HS-27A (cell line): ENCODE measurements around the gene MYD88.

Experiments used
- DNase-seq: peaks from one replicate; pipeline ENCODE4 v3.0.0-alpha.2; 2012; ENCODE audit warnings: low read depth, missing footprints

Gene MYD88

DNA sequence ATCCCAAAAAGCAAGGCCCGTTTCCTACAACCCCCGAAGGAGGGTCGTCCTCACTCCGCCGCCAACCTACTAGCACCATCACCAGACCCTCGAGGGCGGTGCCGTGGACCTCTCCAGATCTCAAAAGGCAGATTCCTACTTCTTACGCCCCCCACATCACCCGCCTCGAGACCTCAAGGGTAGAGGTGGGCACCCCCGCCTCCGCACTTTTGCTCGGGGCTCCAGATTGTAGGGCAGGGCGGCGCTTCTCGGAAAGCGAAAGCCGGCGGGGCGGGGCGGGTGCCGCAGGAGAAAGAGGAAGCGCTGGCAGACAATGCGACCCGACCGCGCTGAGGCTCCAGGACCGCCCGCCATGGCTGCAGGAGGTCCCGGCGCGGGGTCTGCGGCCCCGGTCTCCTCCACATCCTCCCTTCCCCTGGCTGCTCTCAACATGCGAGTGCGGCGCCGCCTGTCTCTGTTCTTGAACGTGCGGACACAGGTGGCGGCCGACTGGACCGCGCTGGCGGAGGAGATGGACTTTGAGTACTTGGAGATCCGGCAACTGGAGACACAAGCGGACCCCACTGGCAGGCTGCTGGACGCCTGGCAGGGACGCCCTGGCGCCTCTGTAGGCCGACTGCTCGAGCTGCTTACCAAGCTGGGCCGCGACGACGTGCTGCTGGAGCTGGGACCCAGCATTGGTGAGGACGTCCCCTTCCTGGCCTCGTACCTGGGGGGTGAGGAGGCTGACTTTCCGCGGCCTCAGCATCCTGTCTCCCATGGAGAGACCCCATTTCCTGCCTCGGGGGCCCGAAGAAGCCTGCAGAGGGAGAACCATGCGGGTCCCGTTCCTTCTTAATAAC lies at the start of gene MYD88:
Gene MYD88, plus strand, starts transcription at position 313 of the 842 bp plus-strand sequence. Its CDS starts 40 bp downstream, at position 353.
- DNase-seq: no peak

DNA sequence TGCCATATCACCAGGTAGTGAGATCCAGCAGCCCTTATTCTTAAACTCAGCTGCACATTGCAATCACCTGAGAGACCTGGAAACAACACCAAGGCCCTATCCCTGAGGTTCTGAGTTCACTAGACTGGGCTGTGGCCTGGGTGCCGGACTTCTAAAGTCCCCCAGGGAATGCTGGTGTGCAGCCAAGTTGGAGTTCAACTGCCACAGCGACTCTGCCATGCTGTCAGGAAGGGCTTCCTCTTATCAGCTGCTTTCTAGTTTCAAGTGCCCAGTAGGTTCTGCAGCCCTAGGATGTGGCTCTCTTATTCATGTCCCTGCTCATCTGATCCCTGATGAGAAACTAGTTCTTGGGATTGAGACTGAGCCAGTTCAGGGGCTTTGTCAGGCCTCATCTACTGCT lies 49.3 kb upstream of the MYD88 start:
- no peak for DNase-seq

DNA sequence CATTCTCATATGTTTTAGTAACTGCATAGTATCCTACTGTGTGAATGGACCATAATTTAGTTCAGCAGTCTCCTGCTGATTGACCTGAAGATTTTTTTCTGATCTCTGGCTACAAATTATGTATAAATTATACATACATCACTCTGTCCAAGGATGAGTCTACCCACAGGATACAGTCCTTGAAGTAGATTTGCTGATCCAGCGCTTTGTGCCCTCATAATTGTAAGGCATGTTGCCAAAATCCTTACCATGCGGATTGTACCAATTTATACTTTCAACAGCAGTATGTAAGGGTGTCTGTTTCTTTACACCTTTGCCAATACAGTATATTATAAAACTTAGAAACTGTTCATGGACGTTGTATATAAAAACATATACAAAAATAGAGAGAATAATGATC lies 48.0 kb upstream of the MYD88 start:
- no peak for DNase-seq

- no peak for DNase-seq
Measured at GRCh38 chr3:38094999-38095398, 43.5 kb upstream of the MYD88 start.

GRCh38 chr3:38095669-38096483 lies 42.6 kb upstream of the MYD88 start:
- no peak for DNase-seq

DNA sequence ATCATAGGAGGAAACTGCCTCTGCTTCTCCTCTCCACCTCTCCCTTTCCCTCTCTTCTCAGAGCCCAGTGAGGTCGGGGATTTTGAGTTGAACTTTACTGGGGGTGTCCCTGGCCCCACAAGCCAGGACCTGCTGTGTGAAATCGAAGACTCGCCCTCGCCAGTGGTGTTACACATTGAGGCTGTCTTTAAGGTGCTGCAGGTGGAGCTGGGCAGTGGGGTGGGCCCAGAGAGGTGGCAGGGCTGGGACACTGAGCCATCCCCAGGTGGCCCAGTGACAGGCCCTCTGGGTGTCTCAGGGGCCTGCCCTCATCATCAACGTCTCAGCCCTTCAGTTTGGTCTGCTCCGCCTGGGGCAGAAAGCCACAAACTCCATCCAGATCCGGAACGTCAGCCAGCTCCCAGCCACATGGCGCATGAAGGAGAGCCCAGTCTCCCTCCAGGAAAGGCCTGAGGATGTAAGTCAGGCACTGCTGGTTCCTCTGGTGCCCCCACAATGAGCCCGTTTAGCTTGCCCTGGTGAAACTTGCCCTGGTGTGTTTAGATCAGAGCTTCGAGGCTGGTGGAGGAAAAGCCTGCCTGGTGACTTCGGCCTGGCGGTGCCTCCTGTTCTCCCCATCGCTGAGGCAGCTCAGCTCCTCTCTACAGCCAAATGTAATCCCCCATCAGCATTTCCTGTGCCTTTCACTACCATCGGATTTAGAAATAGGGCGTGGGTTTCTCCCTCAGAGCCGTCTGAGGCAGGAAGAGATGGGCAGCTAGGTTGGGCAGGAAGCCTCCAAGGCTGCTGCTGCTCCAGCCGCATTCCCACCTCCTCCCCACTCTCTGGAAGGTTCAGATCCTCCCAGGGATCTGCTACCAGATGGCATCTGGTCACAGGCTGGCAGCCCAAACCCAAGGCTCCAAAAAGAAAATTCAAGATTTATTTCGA lies 40.8 kb upstream of the MYD88 start:
- DNase-seq: no peak

DNA sequence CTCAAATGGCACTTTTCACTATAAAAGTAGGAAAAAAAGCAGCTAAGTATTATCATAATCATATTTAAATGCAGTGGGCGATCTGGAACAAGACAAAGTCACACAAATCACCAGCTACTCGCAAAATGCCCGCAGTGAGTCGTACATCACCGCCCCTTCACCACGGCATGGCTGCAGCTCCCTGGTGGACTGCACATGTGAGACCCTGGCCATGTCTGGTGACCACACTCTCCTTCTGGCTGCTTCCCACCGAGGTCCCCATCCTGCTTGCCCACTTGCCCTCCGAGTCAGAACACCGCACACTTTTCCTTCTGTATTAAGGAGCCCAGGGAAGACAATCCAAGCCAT lies 40.1 kb upstream of the MYD88 start:
- DNase-seq: no peak

- DNase-seq: no peak
Measured at GRCh38 chr3:38099518-38099917, 38.9 kb upstream of the MYD88 start.

DNA sequence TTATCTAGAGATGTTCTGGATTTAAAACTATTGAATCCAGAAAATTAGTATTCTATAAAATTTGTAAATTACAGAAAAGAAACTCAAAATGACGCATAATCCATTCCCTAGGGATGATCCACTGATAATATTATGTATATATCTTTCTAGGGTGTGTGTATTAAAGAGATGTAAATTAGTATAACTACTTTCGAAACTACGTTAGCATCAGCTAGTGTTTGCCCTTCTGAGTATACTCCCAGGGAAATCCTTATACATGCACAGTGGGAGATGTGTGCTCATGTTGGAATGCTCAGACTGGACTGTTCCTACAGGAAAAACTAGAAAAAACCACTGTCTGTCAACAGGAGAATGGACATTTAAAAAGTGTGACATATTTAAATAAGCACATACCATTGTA lies 38.0 kb upstream of the MYD88 start:
- DNase-seq: no peak

DNA sequence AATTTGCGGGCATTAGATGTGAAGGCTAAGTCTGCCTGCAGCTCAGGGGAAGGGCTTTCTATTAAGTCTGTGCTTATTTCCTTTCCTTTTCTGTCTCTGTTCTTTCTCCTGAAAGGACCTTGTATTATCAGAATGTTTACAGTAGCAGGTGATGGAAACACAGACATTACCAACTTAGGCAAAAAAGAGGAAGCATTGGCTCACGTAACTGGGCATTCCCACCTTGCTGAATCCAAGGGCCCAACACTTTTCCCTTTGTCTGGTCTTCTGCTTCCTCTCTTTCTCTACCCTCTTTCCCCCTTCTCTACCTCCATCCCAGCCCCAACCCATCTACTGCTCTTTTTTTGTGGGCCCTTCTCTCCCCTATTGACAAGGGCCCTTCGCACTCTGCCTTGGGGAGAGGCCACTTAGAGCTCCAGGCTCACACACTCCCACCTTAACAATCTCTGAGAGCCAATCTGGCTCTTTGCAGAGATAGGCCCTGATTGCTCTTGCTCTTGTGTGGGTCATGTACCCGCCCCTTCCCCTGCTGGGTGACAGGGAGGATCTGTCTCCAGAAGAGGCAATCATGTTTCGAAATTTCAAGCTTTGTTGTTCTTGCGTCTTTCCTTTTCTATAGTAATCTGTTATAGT lies 36.5 kb upstream of the MYD88 start:
- no peak for DNase-seq

GRCh38 chr3:38102444-38102814 lies 36.0 kb upstream of the MYD88 start:
- DNase-seq: no peak

- no peak for DNase-seq
Measured at GRCh38 chr3:38105525-38105924, 32.9 kb upstream of the MYD88 start.

DNA sequence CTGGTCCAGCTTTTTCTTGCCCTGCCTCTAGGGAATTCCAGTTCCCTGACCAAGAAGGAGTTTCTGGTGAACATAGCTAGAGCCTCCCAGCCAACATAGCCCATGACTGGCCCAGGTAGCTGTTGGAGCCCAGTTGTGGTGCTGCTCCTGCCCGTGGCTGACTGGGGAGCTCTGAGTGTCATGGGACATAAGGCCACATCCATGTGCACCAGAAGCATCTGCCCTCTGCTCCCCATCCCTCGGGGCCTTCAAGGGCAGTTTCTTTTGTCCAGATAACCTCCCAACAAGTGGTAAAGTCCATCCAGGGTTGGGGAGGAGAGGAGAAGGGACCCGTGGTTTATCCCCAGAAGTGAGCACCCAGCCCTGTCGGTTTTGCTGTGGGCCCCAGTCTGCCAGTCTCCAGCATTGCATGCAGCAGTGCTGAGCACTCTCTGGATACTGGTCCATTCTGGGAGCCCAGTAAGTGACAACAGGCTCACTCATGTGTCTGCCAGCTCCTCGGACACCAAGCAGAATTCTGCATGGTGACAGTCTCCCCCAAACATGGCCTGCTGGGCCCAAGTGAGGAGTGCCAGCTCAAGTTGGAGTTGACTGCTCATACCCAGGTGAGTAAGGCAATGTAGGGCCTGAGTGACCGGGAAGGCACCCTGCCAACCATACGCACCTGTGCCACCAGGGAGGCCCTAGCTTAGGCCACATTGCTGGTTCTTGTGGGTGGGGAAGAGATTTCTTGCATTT lies 30.4 kb upstream of the MYD88 start:
- no peak for DNase-seq

GRCh38 chr3:38108649-38109579 lies 29.5 kb upstream of the MYD88 start:
- DNase-seq: no peak

DNA sequence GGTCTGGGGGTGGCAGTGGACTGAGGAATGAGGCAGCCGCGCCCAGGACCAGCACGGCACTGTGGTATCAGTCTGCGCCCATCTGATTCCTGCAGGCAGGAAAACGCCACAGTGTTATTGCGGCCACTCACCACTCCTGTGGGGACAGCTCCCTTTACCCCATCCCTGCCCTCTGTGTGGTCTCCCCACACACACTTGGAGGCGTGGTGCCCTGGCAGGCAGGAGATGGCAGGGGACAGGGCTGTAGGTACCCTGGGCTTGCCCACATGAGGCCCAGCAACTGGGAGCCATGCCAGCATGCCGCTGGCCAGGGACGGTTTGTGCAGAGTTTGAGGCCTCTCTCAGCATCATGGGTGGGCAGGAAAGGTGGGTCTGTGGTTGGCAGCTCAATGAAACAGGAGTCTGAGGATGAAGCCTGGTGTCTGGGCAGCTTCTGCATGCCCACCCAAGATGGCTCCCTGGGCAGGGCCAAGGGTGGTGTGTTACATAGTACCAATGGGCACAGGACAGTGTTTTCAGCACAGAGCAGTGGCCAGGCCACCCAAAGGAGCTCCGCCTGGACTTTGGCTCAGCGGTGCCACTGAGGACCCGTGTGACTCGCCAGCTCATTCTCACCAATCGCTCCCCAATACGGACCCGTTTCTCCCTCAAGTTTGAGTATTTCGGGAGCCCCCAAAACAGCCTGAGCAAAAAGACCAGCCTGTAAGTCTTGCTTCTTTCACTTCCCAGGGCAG lies 28.7 kb upstream of the MYD88 start:
- no peak for DNase-seq

- no peak for DNase-seq
Measured at GRCh38 chr3:38110314-38111050, 28.0 kb upstream of the MYD88 start.

- no peak for DNase-seq
Measured at GRCh38 chr3:38111201-38111600, 27.3 kb upstream of the MYD88 start.

GRCh38 chr3:38111696-38112377 lies 26.6 kb upstream of the MYD88 start:
- no peak for DNase-seq
